GM18505 (cell line): ENCODE measurements around the gene ATAD3A.
A peak's percentile ranks its signal among the peaks of the same experiment; 100 is the strongest.

ENCODE experiments used
- ATAC-seq: cut with Tn5 transposase; IDR thresholded peaks from one replicate; pipeline ENCODE4 v1.9.1; 2021; ENCODE audit not compliant: unreplicated experiment
- POLR2A ChIP-seq: IDR thresholded peaks from 4 replicates; pipeline ENCODE4 v1.6.1; 2011; ENCODE audit warnings: borderline replicate concordance; ENCODE audit not compliant: insufficient read depth, insufficient read length; ENCODE audit errors: extremely low read depth

The ATAD3A gene

GRCh38 chr1:1562556-1563195, 50.7 kb downstream of the ATAD3A start:
- ATAC-seq = no peak
- TF ChIP-seq POLR2A = peak; percentile 11

DNA sequence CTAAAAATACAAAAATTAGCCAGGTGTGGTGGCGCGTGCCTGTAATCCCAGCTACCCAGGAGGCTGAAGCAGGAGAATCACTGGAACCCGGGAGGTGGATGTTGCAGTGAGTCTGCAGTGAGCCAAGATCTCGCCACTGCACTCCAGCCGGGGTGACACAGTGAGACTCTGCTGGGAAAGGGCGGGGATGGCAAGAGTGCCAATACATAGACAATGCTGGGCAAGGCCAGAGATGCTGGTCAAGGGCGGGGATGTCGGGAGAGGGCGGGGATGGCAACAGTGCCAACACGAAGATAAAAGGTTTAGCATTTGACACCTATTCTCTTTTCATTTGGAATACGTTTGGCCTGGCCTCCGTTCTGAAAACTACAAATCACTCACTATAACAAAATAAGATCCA, 51.7 kb downstream of the ATAD3A start:
- ATAC-seq = no peak
- no peak for TF ChIP-seq POLR2A

DNA sequence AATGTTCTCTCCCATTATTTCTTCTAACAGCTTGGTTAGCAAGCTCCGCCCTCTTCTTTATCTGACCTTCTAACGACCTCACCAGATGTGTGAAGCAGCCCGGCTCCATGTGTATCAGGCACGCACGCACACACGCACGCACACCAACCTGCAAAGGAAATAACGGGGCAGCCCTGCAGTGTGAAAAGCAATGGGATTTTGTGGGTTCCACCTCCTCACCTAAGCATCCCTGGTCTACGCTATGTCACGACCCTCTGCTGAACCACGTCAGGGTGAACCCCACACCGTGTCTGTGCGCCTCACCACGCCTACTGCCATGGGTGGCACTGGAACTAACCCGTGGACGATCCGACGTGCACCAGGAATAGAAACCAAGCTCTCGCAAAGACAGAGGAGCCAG, 52.3 kb downstream of the ATAD3A start:
- no peak for ATAC-seq
- TF ChIP-seq POLR2A = no peak

DNA sequence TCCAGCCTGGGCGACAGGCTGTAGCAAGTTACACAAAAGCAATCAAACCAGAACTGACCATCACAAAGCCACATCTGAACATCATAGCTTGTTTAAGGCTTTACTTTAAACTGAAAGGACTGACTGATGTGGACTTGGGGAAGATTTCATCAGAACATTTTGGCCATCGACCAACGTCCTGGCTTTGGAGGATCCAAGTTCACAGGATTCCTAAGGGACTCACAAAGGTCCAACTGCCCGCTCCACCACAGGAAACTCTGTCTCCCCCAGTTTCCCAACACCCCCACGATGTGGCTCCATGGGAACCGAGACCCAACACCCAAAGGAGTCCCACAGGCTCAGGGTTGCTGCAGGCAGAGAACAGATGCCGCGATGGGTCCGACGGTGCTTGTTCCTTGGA, 53.4 kb downstream of the ATAD3A start:
- ATAC-seq = no peak
- TF ChIP-seq POLR2A = no peak

GRCh38 chr1:1567152-1567875, 55.4 kb downstream of the ATAD3A start:
- no peak for ATAC-seq
- TF ChIP-seq POLR2A = no peak

GRCh38 chr1:1567891-1568291, 55.9 kb downstream of the ATAD3A start:
- no peak for TF ChIP-seq POLR2A
- no peak for ATAC-seq

DNA sequence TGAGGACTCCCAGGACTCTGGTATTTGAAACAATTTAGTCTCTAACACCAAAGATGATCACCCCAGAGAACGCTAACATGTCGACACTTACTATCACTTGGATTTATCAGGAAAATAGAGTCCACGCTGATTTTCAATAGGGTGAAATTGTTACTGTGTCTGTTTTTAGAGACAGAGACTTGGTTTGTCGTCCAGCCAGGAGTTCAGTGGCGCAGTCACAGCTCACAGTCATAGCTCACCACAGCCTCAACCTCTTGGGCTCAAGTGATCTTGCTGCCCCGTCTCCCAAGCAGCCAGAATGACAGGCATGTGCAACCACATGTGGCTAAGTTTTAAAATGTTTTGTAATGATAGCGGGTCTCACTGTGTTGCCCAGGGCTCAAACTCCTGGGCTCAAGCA, 57.4 kb downstream of the ATAD3A start:
- TF ChIP-seq POLR2A = no peak
- no peak for ATAC-seq

GRCh38 chr1:1573843-1574720, 62.1 kb downstream of the ATAD3A start:
- no peak for TF ChIP-seq POLR2A
- ATAC-seq = peak; percentile 62

DNA sequence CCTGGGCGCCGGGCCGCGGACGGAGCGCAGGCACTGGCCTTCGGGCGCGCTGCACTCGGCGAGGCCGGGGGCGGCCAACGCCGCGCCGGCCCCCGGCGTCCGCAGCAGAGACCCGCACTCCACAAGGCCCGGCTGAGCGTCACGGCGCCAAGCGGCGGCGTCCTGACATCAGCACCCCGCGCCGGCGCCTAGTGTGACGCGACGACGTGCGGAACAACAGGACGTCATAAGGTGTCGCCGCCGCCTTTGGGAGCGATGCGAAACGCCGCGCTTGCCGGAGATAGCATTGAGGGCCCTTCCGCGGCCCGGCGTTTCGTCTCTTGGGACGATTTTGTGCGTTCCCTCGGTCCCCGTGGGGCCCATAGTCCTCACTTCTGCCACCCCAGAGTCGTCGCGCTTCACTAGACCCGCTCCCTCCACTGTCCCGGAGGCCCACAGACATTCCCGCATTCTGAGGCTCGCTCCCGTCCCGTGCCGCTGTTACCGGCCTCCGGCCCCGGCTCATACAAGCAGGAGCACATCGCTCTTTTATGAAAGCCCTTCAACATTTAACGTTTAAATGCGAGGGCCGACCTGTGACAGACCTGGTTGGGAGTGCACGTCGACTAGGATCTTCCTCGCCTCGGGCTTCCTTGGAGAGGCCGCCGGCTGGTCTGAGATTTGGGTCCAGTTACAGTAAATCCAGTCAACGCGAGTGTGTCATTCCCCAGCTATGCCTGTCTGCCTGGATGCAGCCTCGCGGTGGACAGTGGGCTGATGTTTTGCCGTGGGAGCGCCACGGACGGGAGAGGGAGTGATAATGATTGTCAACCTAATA, 63.0 kb downstream of the ATAD3A start, which contains the start of gene SSU72:
SSU72 (minus strand) TSS at position 143 of the 817 bp plus-strand sequence. CDS start 306 bp downstream, outside the sequence.
- peak; percentile 84 for ATAC-seq
- TF ChIP-seq POLR2A = peak; percentile 94

DNA sequence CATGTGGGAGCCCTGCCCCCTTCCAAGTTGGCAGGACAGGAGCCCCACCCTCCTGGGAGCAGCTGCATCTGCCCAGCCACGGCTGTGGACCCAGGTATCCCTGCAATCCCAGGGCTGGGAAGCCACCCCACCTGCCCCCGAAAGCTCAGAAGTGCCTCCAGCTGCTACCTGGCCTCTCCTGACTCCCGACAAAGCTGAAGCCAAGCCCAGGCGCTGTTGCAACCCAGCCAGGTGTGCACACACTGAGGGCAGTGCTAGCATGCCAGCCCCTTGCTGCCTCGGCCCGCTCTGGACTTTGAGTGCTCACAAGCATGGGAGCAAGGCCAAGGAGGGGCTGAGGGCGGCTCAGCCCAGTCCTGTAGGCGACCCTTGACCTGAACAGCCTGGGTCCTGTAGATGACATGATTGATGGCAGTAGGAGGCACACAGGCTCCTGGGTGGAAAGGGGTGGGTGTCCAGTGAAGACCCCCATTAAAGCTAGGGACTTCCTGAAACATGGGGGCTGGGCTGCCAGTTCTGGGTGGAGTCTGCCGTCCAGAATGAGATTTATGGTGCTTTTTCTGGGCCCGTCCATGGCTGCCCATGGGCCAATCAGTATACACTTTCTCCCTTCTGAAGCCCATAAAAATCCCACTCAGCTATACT, 65.5 kb downstream of the ATAD3A start:
- no peak for ATAC-seq
- TF ChIP-seq POLR2A = no peak

- ATAC-seq = no peak
These were observed 66.5 kb downstream of the ATAD3A start for GRCh38 chr1:1578371-1578940.

DNA sequence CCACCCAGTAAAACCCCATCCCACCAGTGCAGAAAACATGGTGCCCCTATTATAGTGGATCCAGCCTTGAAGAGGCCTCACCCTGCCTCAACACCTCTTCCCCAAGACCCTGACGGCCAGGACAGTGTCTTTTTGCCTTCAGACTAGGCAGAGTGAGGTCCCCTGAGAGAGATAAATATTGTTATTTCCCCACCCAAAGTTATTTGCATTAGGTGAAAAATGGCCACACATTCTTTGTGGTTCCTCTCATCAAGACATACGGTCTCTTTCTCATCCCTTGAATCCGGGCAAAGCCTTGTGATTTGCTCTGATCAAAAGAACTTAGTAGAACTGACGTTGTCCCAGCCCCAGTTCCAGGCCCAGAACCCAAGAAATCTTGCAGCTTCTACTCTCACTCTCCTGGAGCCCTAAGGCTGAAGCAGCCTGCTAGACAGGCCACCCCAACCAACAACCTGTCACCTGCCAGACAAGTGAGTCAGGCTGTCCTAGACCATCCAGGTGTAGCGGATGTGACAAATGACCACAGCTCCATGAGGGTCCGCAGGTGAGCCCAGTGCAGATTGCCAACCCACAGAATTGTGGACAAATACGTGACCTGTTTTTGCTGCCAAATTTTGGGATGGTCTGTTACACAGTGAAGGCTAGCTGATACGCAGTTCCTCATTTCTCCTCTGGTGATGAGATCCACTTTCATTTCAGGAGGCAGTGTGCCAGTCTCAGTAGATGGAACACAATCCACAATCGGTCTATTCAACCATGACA, 70.8 kb downstream of the ATAD3A start:
- ATAC-seq = no peak
- TF ChIP-seq POLR2A = no peak

More at GRCh38 chr1:1578371-1578940, 66.5 kb downstream of the ATAD3A start:
- TF ChIP-seq POLR2A = no peak
